Tibial nerve (tissue), 4 donors: Measurements from ENCODE around the gene FGF1. TPM values are rescaled to one million over a fixed set of nuclear protein-coding genes. Genes with fewer than 3 reads are reported as not detected.

Experiments
- DNase-seq, 2 donors: peaks; one replicate each; pipeline ENCODE4 v3.0.0-alpha.2; 2019; ENCODE audit warnings: low spot score in 2 of 2
- H3K27ac ChIP-seq, 4 donors: fragments of 200-600 bp; sonication (generic) in 3 of 4; one replicate each; pipeline ENCODE4 v1.5.1; 2017 to 2019; ENCODE audit warnings: mild to moderate bottlenecking in 1 of 4
- H3K27me3 ChIP-seq, 2 donors: fragments of 200-600 bp; sonication (generic) in 1 of 2; one replicate each; pipeline versions ENCODE4 v1.5.1 to v1.6.0; 2017 to 2019
- H3K36me3 ChIP-seq, 3 donors: fragments of 200-600 bp; sonication (generic); one replicate each; pipeline ENCODE4 v1.5.1; 2018 to 2019
- H3K4me1 ChIP-seq, 4 donors: fragments of 200-600 bp; sonication (generic) in 3 of 4; one replicate each; pipeline ENCODE4 v1.5.1; 2017 to 2019
- H3K4me3 ChIP-seq, 4 donors: fragments of 200-600 bp; sonication (generic) in 3 of 4; one replicate each; pipeline ENCODE4 v1.5.1; 2017 to 2019; ENCODE audit warnings: mild to moderate bottlenecking in 1 of 4, moderate library complexity in 1 of 4
- H3K9me3 ChIP-seq, 4 donors: fragments of 200-600 bp; sonication (generic) in 3 of 4; one replicate each; pipeline ENCODE4 v1.5.1; 2017 to 2019
- EP300 ChIP-seq, 2 donors: sonication (generic); formaldehyde crosslinking; IDR thresholded peaks; one replicate each; pipeline ENCODE4 v1.6.1; 2017; ENCODE audit warnings: antibody characterized with exemption in 2 of 2, mild to moderate bottlenecking in 1 of 2
- POLR2A ChIP-seq, 2 donors: fragments of 450-650 bp; IDR thresholded peaks; one replicate each; pipeline ENCODE4 v1.6.1; 2017; ENCODE audit warnings: antibody characterized with exemption in 2 of 2, mild to moderate bottlenecking in 2 of 2, moderate library complexity in 2 of 2
- WGBS, 2 donors: methylation state at CpG; one replicate each; pipeline ENCODE4 v1.1.5; 2018; 5-methylcytosine and 5-hydroxymethylcytosine counted together
- total RNA-seq, 4 donors: library from RNA; depleted of rRNA; stranded (reverse); fragments of >200 nt; gene quantifications; one replicate each; pipeline ENCODE4 v1.1.0, GENCODE V29; 2016
- TF ChIP-seq, protein P1 (sequence below), 5 experiments: fragments of 200-600 bp in 3 of 5; fragments of 450-650 bp in 2 of 5; sonication (generic) in 3 of 5; IDR thresholded peaks; one replicate each; pipeline ENCODE4 v1.5.1; 2016 to 2019; ENCODE audit warnings: antibody characterized with exemption in 5 of 5, mild to moderate bottlenecking in 3 of 5, moderate library complexity in 2 of 5

Gene FGF1
- total RNA-seq, 4 donors from 2014 or later, result 38.1 to 131 (median 115) TPM

DNA sequence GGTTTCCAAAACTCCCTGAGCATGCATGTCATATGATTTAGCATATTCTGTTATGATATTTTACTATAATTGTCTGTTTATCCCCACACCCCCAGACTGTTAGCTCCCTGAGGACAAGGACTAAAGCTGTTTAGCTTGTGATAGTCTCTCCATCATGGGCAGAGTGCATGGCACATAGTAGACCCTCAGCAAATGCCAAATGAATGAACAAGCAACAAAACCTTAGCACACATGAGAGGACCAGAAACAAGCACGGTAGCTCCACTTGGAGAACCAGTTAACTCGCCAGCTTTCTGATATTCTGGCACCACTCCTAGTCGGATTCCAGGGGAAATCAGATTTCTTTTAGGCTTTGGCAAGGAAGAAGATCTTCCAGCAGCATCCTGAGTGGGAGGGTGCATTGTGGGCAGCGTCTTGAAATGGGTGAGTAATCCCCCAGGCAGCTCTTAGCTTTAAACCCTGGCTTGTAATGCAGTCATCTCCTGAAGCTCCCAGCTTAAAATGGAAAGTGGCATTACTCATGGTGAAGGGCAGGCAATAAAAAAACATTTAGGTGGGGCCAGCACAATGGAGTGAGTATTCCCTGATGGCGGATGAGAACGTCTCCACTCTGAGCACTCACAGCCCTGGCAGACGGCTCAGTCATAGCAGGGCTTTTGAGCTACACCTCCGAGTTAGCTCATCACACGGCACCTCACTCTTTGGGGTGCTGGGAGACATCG, 41.1 kb downstream of the FGF1 start:
- H3K4me3 ChIP-seq, result no peak overlapping the region
- WGBS, 2 donors, result 26 to 35% methylated on average over 10 of the region's 10 CpGs
- peak overlapping the region in 2 of 4 donors; percentile 22 to 69 for H3K27ac ChIP-seq
- no peak for DNase-seq
- peaks cover 0 to 26% (median 3%) of the 10 kb centered on the region in 4 donors for H3K4me1 ChIP-seq
- H3K36me3 ChIP-seq, result no peaks in the 10 kb centered on the region
- TF ChIP-seq, protein P1, sequence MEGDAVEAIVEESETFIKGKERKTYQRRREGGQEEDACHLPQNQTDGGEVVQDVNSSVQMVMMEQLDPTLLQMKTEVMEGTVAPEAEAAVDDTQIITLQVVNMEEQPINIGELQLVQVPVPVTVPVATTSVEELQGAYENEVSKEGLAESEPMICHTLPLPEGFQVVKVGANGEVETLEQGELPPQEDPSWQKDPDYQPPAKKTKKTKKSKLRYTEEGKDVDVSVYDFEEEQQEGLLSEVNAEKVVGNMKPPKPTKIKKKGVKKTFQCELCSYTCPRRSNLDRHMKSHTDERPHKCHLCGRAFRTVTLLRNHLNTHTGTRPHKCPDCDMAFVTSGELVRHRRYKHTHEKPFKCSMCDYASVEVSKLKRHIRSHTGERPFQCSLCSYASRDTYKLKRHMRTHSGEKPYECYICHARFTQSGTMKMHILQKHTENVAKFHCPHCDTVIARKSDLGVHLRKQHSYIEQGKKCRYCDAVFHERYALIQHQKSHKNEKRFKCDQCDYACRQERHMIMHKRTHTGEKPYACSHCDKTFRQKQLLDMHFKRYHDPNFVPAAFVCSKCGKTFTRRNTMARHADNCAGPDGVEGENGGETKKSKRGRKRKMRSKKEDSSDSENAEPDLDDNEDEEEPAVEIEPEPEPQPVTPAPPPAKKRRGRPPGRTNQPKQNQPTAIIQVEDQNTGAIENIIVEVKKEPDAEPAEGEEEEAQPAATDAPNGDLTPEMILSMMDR (IDR thresholded peaks at IDR 0.05), result no peak
- TF ChIP-seq EP300 (IDR thresholded peaks at IDR 0.05) (no peak), POLR2A (IDR thresholded peaks at IDR 0.05) (no peak)
- no peaks in the 10 kb centered on the region for H3K9me3 ChIP-seq
- H3K27me3 ChIP-seq, result no peaks in the 10 kb centered on the region

- 70 to 76% methylated on average over 5 of the region's 5 CpGs for WGBS, 2 donors
- TF ChIP-seq, protein P1 (IDR thresholded peaks at IDR 0.05), result no peak
- TF ChIP-seq POLR2A (IDR thresholded peaks at IDR 0.05) (no peak), EP300 (IDR thresholded peaks at IDR 0.05) (no peak)
- no peak overlapping the region for H3K4me3 ChIP-seq
- H3K27me3 ChIP-seq, result no peaks in the 10 kb centered on the region
- no peaks in the 10 kb centered on the region for H3K9me3 ChIP-seq
- H3K36me3 ChIP-seq, result no peaks in the 10 kb centered on the region
- peak overlapping the region in 2 of 4 donors; percentile 22 to 25 for H3K27ac ChIP-seq
- DNase-seq, result no peak
- peaks cover 0 to 26% (median 3%) of the 10 kb centered on the region in 4 donors for H3K4me1 ChIP-seq
Observed at GRCh38 chr5:142644127-142644526, 41.8 kb downstream of the FGF1 start.

- no peaks in the 10 kb centered on the region for H3K36me3 ChIP-seq
- H3K9me3 ChIP-seq, result no peaks in the 10 kb centered on the region
- H3K27me3 ChIP-seq, result no peaks in the 10 kb centered on the region
- TF ChIP-seq, protein P1 (IDR thresholded peaks at IDR 0.05), result no peak
- no peak for TF ChIP-seq POLR2A (IDR thresholded peaks at IDR 0.05)
- TF ChIP-seq EP300 (IDR thresholded peaks at IDR 0.05), result no peak
- 67 to 71% methylated on average over 5 of the region's 5 CpGs for WGBS, 2 donors
- no peak overlapping the region for H3K4me3 ChIP-seq
- DNase-seq, result no peak
- peak overlapping the region in 1 of 4 donors; percentile 25 for H3K27ac ChIP-seq
- peaks cover 0 to 26% (median 3%) of the 10 kb centered on the region in 4 donors for H3K4me1 ChIP-seq
Observed at GRCh38 chr5:142643634-142644033, 42.3 kb downstream of the FGF1 start.

- no peak overlapping the region for H3K27ac ChIP-seq
- no peaks in the 10 kb centered on the region for H3K36me3 ChIP-seq
- WGBS, 2 donors, result 59 to 83% methylated on average over 3 of the region's 3 CpGs
- peaks cover 0 to 26% (median 3%) of the 10 kb centered on the region in 4 donors for H3K4me1 ChIP-seq
- DNase-seq, result no peak
- H3K9me3 ChIP-seq, result no peaks in the 10 kb centered on the region
- no peaks in the 10 kb centered on the region for H3K27me3 ChIP-seq
- H3K4me3 ChIP-seq, result no peak overlapping the region
- TF ChIP-seq, protein P1 (IDR thresholded peaks at IDR 0.05), result no peak
- TF ChIP-seq EP300 (IDR thresholded peaks at IDR 0.05), result no peak
- TF ChIP-seq POLR2A (IDR thresholded peaks at IDR 0.05), result no peak
Observed at GRCh38 chr5:142642427-142642826, 43.5 kb downstream of the FGF1 start.

DNA sequence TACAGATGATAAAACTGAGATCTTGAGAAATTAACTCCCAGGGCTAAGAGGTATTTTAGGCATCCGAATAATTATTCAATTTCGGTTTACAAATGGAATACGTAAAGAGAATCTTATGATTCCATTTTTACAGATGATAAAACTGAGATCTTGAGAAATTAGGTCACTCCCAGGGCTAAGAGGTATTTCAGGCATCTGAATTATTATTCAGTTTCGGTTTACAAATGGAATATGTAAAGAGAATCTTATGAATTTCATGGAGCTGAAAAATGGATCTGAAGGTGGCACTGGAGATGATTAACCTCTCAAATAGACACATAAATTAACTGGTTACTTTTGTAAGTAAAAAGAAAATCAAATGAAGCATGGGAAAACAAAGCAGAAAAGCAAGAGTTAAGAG, 44.2 kb downstream of the FGF1 start:
- TF ChIP-seq POLR2A (IDR thresholded peaks at IDR 0.05), result no peak
- TF ChIP-seq EP300 (IDR thresholded peaks at IDR 0.05), result no peak
- TF ChIP-seq, protein P1 (IDR thresholded peaks at IDR 0.05), result no peak
- H3K4me3 ChIP-seq, result no peak overlapping the region
- H3K27me3 ChIP-seq, result no peaks in the 10 kb centered on the region
- no peak overlapping the region for H3K27ac ChIP-seq
- WGBS, 2 donors, result 67 to 68% methylated on average over 4 of the region's 4 CpGs
- peaks cover 0 to 26% (median 3%) of the 10 kb centered on the region in 4 donors for H3K4me1 ChIP-seq
- DNase-seq, result no peak
- H3K9me3 ChIP-seq, result no peaks in the 10 kb centered on the region
- H3K36me3 ChIP-seq, result no peaks in the 10 kb centered on the region
